ENCODE data around the gene STXBP6.

The STXBP6 gene

GRCh38 chr14:24925771-24926374 is 124.1 kb downstream of the STXBP6 start:
- no peak for DNase-seq (ENCODE audit: extremely low read depth, low read depth)
- no peak for TF ChIP-seq CTCF (IDR thresholded peaks at IDR 0.05; ENCODE audit: low read depth, low read length)

DNA sequence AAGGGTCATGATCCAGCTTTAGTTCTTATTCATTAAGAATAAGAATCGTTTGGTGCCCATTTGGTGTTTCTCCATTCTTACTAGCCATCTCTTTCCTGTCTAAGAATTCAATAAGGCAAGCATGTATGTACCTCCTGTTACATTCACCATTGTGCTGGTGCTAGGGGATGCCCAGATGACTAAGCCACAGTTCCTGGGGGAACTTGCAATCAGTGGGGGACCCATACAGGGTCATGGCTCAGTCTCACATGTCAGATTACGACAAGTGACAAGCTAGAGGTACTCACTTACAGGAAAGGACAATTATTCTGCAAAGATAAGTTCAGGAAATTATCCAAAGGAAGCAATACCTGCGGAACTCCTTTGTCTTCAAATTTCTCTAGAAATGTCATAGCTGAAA is 125.4 kb downstream of the STXBP6 start:
- TF ChIP-seq CTCF (IDR thresholded peaks at IDR 0.05; ENCODE audit: low read depth, low read length), result no peak
- DNase-seq (ENCODE audit: extremely low read depth, low read depth), result no peak

- TF ChIP-seq CTCF (IDR thresholded peaks at IDR 0.05; ENCODE audit: low read depth, low read length), result no peak
- DNase-seq (ENCODE audit: extremely low read depth, low read depth), result no peak
Observed at GRCh38 chr14:24921903-24922302, 128.0 kb downstream of the STXBP6 start.

- TF ChIP-seq CTCF (IDR thresholded peaks at IDR 0.05; ENCODE audit: low read depth, low read length), result no peak
- no peak for DNase-seq (ENCODE audit: extremely low read depth, low read depth)
Observed at GRCh38 chr14:24920265-24921075, 129.5 kb downstream of the STXBP6 start.

- TF ChIP-seq CTCF (IDR thresholded peaks at IDR 0.05; ENCODE audit: low read depth, low read length), result no peak
- DNase-seq (ENCODE audit: extremely low read depth, low read depth), result no peak
Observed at GRCh38 chr14:24918822-24919221, 131.1 kb downstream of the STXBP6 start.

GRCh38 chr14:24915958-24916595 is 133.9 kb downstream of the STXBP6 start:
- no peak for TF ChIP-seq CTCF (IDR thresholded peaks at IDR 0.05; ENCODE audit: low read depth, low read length)
- no peak for DNase-seq (ENCODE audit: extremely low read depth, low read depth)

GRCh38 chr14:24915403-24915921 is 134.5 kb downstream of the STXBP6 start:
- DNase-seq (ENCODE audit: extremely low read depth, low read depth), result no peak
- no peak for TF ChIP-seq CTCF (IDR thresholded peaks at IDR 0.05; ENCODE audit: low read depth, low read length)

All from AG09319 (cell line).